HepG2 (cell line): ENCODE results near the gene BSG. TPM values are rescaled to one million over a fixed set of nuclear protein-coding genes. Genes with fewer than 3 reads are reported as not detected.

Experiments used
- AGO1 ChIP-seq: fragments of 200-400 bp; formaldehyde crosslinking; IDR thresholded peaks from 2 replicates; pipeline ENCODE4 v1.6.1; 2017; ENCODE audit warnings: mild to moderate bottlenecking, low read depth, low read length, moderate library complexity; ENCODE audit not compliant: poor library complexity, severe bottlenecking
- ARID2 ChIP-seq: sonication (generic); formaldehyde crosslinking; IDR thresholded peaks from 2 replicates; pipeline ENCODE4 v1.8.1; 2022; ENCODE audit warnings: mild to moderate bottlenecking, missing genetic modification reagents, borderline replicate concordance
- CBFB ChIP-seq: sonication (generic); formaldehyde crosslinking; IDR thresholded peaks from 2 replicates; pipeline ENCODE4 v1.4.0; 2020; ENCODE audit warnings: missing genetic modification reagents
- FOXK1 ChIP-seq: sonication (generic); formaldehyde crosslinking; IDR thresholded peaks from 2 replicates; pipeline ENCODE4 v1.4.0; 2020; ENCODE audit warnings: low read depth, missing genetic modification reagents, borderline replicate concordance
- GTF3A ChIP-seq: sonication (generic); formaldehyde crosslinking; conservative IDR thresholded peaks from 2 replicates; pipeline ENCODE4 v1.4.0; 2020; ENCODE audit warnings: mild to moderate bottlenecking, missing genetic modification reagents
- HIC2 ChIP-seq: sonication (generic); formaldehyde crosslinking; IDR thresholded peaks from 2 replicates; pipeline ENCODE4 v1.9.0; 2022; ENCODE audit warnings: low read depth, missing genetic modification reagents
- IKZF5 ChIP-seq: IDR thresholded peaks from 2 replicates; pipeline ENCODE4 v1.6.1; 2018; ENCODE audit warnings: missing genetic modification reagents, mild to moderate bottlenecking, missing compliant biosample characterization
- KLF16 ChIP-seq, 2 experiments: sonication (generic) in 1 of 2; formaldehyde crosslinking in 1 of 2; IDR thresholded peaks; 2 replicates each; pipeline versions ENCODE4 v1.6.1 to v1.8.0; 2016 to 2023; ENCODE audit warnings: missing genetic modification reagents in 2 of 2, missing compliant biosample characterization in 1 of 2
- MAF1 ChIP-seq: sonication (generic); formaldehyde crosslinking; IDR thresholded peaks from 2 replicates; pipeline ENCODE4 v1.5.0; 2020; ENCODE audit warnings: missing genetic modification reagents, borderline replicate concordance
- MLLT10 ChIP-seq: sonication (generic); formaldehyde crosslinking; IDR thresholded peaks from 2 replicates; pipeline ENCODE4 v1.4.0; 2020; ENCODE audit warnings: missing genetic modification reagents
- POLR2G ChIP-seq: fragments of 200-400 bp; formaldehyde crosslinking; IDR thresholded peaks from 2 replicates; pipeline ENCODE4 v1.6.1; 2018; ENCODE audit warnings: mild to moderate bottlenecking, low read depth, low read length, moderate library complexity
- SETDB1 ChIP-seq: sonication (generic); formaldehyde crosslinking; IDR thresholded peaks from 2 replicates; pipeline ENCODE4 v1.5.1; 2020; ENCODE audit warnings: missing genetic modification reagents, mild to moderate bottlenecking, borderline replicate concordance
- SOX13 ChIP-seq, 3 experiments: fragments of 450-650 bp in 1 of 3; sonication (generic) in 1 of 3; formaldehyde crosslinking in 1 of 3; IDR thresholded peaks in 2 of 3; conservative IDR thresholded peaks in 1 of 3; 2 replicates each; pipeline versions ENCODE4 v1.5.0 to v1.6.1; 2016 to 2020; ENCODE audit warnings: antibody characterized with exemption in 1 of 3, mild to moderate bottlenecking in 1 of 3, missing compliant biosample characterization in 1 of 3, missing genetic modification reagents in 1 of 3, moderate library complexity in 1 of 3
- TMF1 ChIP-seq: sonication (generic); formaldehyde crosslinking; IDR thresholded peaks from 2 replicates; pipeline ENCODE4 v1.8.1; 2022; ENCODE audit warnings: low read depth, missing genetic modification reagents
- ZBTB37 ChIP-seq: sonication (generic); formaldehyde crosslinking; IDR thresholded peaks from 2 replicates; pipeline ENCODE4 v1.4.0; 2020; ENCODE audit warnings: mild to moderate bottlenecking, missing genetic modification reagents
- ZHX1 ChIP-seq: sonication (generic); formaldehyde crosslinking; IDR thresholded peaks from 2 replicates; pipeline ENCODE4 v1.8.1; 2022; ENCODE audit warnings: low read depth, mild to moderate bottlenecking, missing genetic modification reagents
- ZKSCAN8 ChIP-seq: IDR thresholded peaks from 2 replicates; pipeline ENCODE4 v1.6.1; 2016; ENCODE audit warnings: borderline replicate concordance, missing genetic modification reagents, missing compliant biosample characterization
- ZNF263 ChIP-seq: sonication (generic); formaldehyde crosslinking; IDR thresholded peaks from 2 replicates; pipeline ENCODE4 v1.4.0; 2020; ENCODE audit warnings: missing genetic modification reagents
- ZNF772 ChIP-seq: sonication (generic); formaldehyde crosslinking; IDR thresholded peaks from 2 replicates; pipeline ENCODE4 v1.5.0; 2020; ENCODE audit warnings: mild to moderate bottlenecking, missing genetic modification reagents
- ZNF773 ChIP-seq: sonication (generic); formaldehyde crosslinking; IDR thresholded peaks from 2 replicates; pipeline ENCODE4 v1.4.0; 2020; ENCODE audit warnings: missing genetic modification reagents, borderline replicate concordance
- ZNF83 ChIP-seq: sonication (generic); formaldehyde crosslinking; IDR thresholded peaks from 2 replicates; pipeline ENCODE4 v1.4.0; 2020; ENCODE audit warnings: missing genetic modification reagents, mild to moderate bottlenecking, borderline replicate concordance
- polyA plus RNA-seq, 8 experiments: library from polyadenylated mRNA; depleted of rRNA in 3 of 8; stranded (reverse) in 7 of 8; unstranded in 1 of 8; fragments of >200 nt; fragmentation: Illumina TruSeq in 4 of 8; extraction: Trizol in 4 of 8; gene quantifications; 2 replicates each; pipeline versions ENCODE4 v1.2.1 to v1.2.3, GENCODE V29; 2011 to 2016; ENCODE audit warnings: low read depth in 4 of 8, missing spikeins in 1 of 8, mixed read lengths in 1 of 8; ENCODE audit not compliant: insufficient read depth in 1 of 8
- total RNA-seq, 5 experiments: library from RNA; depleted of rRNA; stranded (reverse); fragments of >200 nt; fragmentation: Illumina TruSeq; extraction: Trizol; gene quantifications; 2 replicates each; pipeline ENCODE4 v1.2.3, GENCODE V29; 2016; ENCODE audit warnings: low read depth in 1 of 5

Gene BSG
- total and polyA plus RNA-seq, 2 of the 13 experiments (the other 11 are each of a cell fraction or from before 2014, with no cell fraction given), result 309 to 754 TPM

GRCh38 chr19:584240-585001 is 12.0 kb downstream of the BSG start (continued):
- TF ChIP-seq ZBTB37 (CRISPR knock-in tag), result no peak
- TF ChIP-seq ZNF773 (CRISPR knock-in tag), result no peak
- TF ChIP-seq MAF1 (CRISPR knock-in tag), result peak; percentile 61; the same call in 1 of the 2 replicates
- peak; percentile 33; the same call in 1 of the 2 replicates for TF ChIP-seq FOXK1 (CRISPR knock-in tag)
- TF ChIP-seq IKZF5 (CRISPR knock-in tag), result peak; percentile 67; the same call in 1 of the 2 replicates
- peak; percentile 100 for TF ChIP-seq ZKSCAN8 (CRISPR knock-in tag)
- TF ChIP-seq POLR2G, result peak; percentile 76
- peak; percentile 98 for TF ChIP-seq AGO1
- peak; percentile 53 for TF ChIP-seq ZNF263 (CRISPR knock-in tag)
- no peak for TF ChIP-seq ZNF83 (CRISPR knock-in tag)
- no peak for TF ChIP-seq SOX13 (IDR thresholded peaks at IDR 0.05)
- TF ChIP-seq SOX13 (CRISPR knock-in tag; conservative IDR thresholded peaks at IDR 0.05 in 1 of 2, IDR thresholded peaks at IDR 0.05 in 1 of 2), result peak in 1 of 2 experiments; percentile 24; a peak in 1 of 4 replicates
- TF ChIP-seq HIC2 (CRISPR knock-in tag), result peak; percentile 82
- peak; percentile 64; the same call in 1 of the 2 replicates for TF ChIP-seq ZHX1
- TF ChIP-seq ARID2 (CRISPR knock-in tag), result no peak
- peak in 1 of 2 experiments; percentile 37; a peak in 1 of 4 replicates for TF ChIP-seq KLF16 (CRISPR knock-in tag; IDR thresholded peaks at IDR 0.05)
- TF ChIP-seq TMF1, result 0 out of 2 replicates have a peak, but pooled peaks have one; percentile 22
- TF ChIP-seq GTF3A (CRISPR knock-in tag), result no peak
- no peak for TF ChIP-seq SETDB1
- TF ChIP-seq ZNF772 (CRISPR knock-in tag), result peak; percentile 57; the same call in 1 of the 2 replicates
- no peak for TF ChIP-seq MLLT10 (CRISPR knock-in tag)
- TF ChIP-seq CBFB (CRISPR knock-in tag), result 0 out of 2 replicates have a peak, but pooled peaks have one; percentile 49
